Neural progenitor cell (in vitro differentiated cells): ENCODE results near the gene SMPX. TPM values are rescaled to one million over a fixed set of nuclear protein-coding genes. Genes with fewer than 3 reads are reported as not detected.

Experiments used
- DNase-seq: peaks from one replicate; pipeline ENCODE4 v3.0.0-alpha.2; 2016; ENCODE audit warnings: low spot score
- H2AFZ ChIP-seq: fragments of 200-600 bp; sonication (generic); replicated peaks from 2 replicates; pipeline ENCODE4 v1.6.1; 2016; ENCODE audit warnings: antibody characterized with exemption
- H3F3A ChIP-seq: fragments of 200-600 bp; sonication (generic); 2 replicates; pipeline ENCODE4 v1.6.1; 2016; ENCODE audit warnings: antibody characterized with exemption, low read depth
- H3K27ac ChIP-seq: fragments of 200-600 bp; sonication (generic); 2 replicates; pipeline ENCODE4 v1.5.1; 2016; ENCODE audit warnings: mild to moderate bottlenecking
- H3K27me3 ChIP-seq: fragments of 200-600 bp; sonication (generic); 2 replicates; pipeline ENCODE4 v1.6.1; 2016; ENCODE audit warnings: mild to moderate bottlenecking, moderate library complexity
- H3K36me3 ChIP-seq: fragments of 200-600 bp; sonication (generic); 2 replicates; pipeline ENCODE4 v1.5.1; 2016
- H3K4me1 ChIP-seq: fragments of 200-600 bp; sonication (generic); 2 replicates; pipeline ENCODE4 v1.6.1; 2016; ENCODE audit warnings: mixed run types
- H3K4me2 ChIP-seq: fragments of 200-600 bp; sonication (generic); 2 replicates; pipeline ENCODE4 v1.6.1; 2016
- H3K4me3 ChIP-seq: fragments of 200-600 bp; sonication (generic); 2 replicates; pipeline ENCODE4 v1.5.1; 2016
- H3K79me2 ChIP-seq: fragments of 200-600 bp; sonication (generic); 2 replicates; pipeline ENCODE4 v1.6.1; 2016; ENCODE audit warnings: low read depth
- H3K9ac ChIP-seq: fragments of 200-600 bp; sonication (generic); 2 replicates; pipeline ENCODE4 v1.6.1; 2016
- H3K9me3 ChIP-seq: fragments of 200-600 bp; sonication (generic); 2 replicates; pipeline ENCODE4 v1.5.1; 2016; ENCODE audit warnings: low read depth
- H4K20me1 ChIP-seq: fragments of 200-600 bp; sonication (generic); 2 replicates; pipeline ENCODE4 v1.6.1; 2016; ENCODE audit warnings: low read depth
- H3K27ac Mint-ChIP-seq: 3 replicates; pipeline ENCODE4 v1.8.0; 2021; ENCODE audit warnings: mixed read lengths
- H3K27me3 Mint-ChIP-seq: 2 replicates; pipeline ENCODE4 v1.8.0; 2022; ENCODE audit warnings: low read depth, mild to moderate bottlenecking, inconsistent platforms, moderate library complexity, mixed read lengths; ENCODE audit not compliant: insufficient read depth
- H3K36me3 Mint-ChIP-seq: 3 replicates; pipeline ENCODE4 v1.8.0; 2021; ENCODE audit warnings: mixed read lengths
- H3K4me1 Mint-ChIP-seq: 3 replicates; pipeline ENCODE4 v1.8.0; 2021; ENCODE audit warnings: mixed read lengths
- H3K4me3 Mint-ChIP-seq: 3 replicates; pipeline ENCODE4 v1.8.0; 2021; ENCODE audit warnings: mild to moderate bottlenecking, moderate library complexity, mixed read lengths
- H3K9me3 Mint-ChIP-seq: 3 replicates; pipeline ENCODE4 v1.8.0; 2020; ENCODE audit warnings: mixed read lengths
- EZH2 ChIP-seq: fragments of 200-600 bp; sonication (generic); IDR thresholded peaks from 2 replicates; pipeline ENCODE4 v1.6.1; 2017; ENCODE audit warnings: antibody characterized with exemption, mild to moderate bottlenecking, moderate library complexity
- EZH2phosphoT487 ChIP-seq: fragments of 200-600 bp; sonication (generic); IDR thresholded peaks from 2 replicates; pipeline ENCODE4 v1.6.1; 2017; ENCODE audit warnings: antibody characterized with exemption
- total RNA-seq: library from RNA; depleted of rRNA; stranded (reverse); fragments of >200 nt; gene quantifications from 2 replicates; pipeline ENCODE4 v1.2.3, GENCODE V29; 2015; ENCODE audit warnings: low replicate concordance
- TF ChIP-seq, protein P1 (sequence below): fragments of 200-600 bp; sonication (generic); IDR thresholded peaks from 2 replicates; pipeline ENCODE4 v1.5.1; 2017; ENCODE audit warnings: antibody characterized with exemption, mild to moderate bottlenecking

The SMPX gene
- total RNA-seq, 1 donor from 2014 or later: not detected

DNA sequence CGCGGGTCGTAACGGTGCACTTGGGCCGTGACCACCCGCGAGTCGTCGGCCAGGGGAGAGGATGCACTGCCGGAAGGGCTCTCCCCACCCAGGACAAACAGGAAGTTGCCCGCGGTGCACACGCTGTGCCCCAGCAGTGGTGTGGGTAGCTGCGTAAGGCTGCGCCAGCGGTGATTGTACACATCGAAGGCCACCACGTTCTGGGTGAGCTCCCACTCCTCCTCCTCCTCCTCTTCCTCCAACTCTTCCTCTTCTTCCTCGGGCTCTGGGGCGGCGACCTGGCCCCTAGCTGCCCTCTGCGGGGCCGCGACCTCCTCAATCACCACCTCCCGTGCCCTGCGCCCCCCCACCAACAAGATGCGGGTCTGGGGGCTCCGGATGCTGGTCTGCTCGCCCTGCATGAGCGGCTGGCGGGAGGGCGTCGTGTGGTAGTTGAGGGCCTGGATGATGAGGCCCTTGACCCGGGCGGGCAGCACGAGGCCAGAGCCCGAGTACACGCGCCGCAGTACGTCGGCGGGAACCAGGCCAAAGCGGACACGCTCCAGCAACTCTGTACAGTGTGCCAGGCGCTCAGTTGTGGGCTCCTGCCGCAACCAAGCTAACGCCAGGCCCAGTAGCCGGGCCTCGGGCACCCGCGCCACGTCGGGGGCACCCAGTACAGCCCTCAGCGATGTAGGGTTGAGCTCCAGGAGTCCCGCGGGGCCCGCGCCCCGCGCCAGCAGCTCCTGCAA is 101.2 kb downstream of the SMPX start:
- H3K4me1 Mint-ChIP-seq: no peaks in the 10 kb centered on the region
- Histone ChIP-seq H3K4me3 (no peak overlapping the region), H3K4me2 (no peak overlapping the region), H2AFZ (no peak overlapping the region), H3K79me2 (no peaks in the 10 kb centered on the region), H3K9ac (no peak overlapping the region), H3K36me3 (peaks cover 4% of the 10 kb centered on the region), H3F3A (no peaks in the 10 kb centered on the region), H3K27ac (no peak overlapping the region), H4K20me1 (no peaks in the 10 kb centered on the region), H3K9me3 (no peaks in the 10 kb centered on the region), H3K4me1 (no peaks in the 10 kb centered on the region), H3K27me3 (no peaks in the 10 kb centered on the region)
- no peaks in the 10 kb centered on the region for H3K27me3 Mint-ChIP-seq
- peaks cover 8% of the 10 kb centered on the region for H3K36me3 Mint-ChIP-seq
- no peak overlapping the region for H3K27ac Mint-ChIP-seq
- peaks cover 10% of the 10 kb centered on the region for H3K9me3 Mint-ChIP-seq
- DNase-seq: no peak
- TF ChIP-seq EZH2: no peak
- TF ChIP-seq EZH2phosphoT487: no peak
- TF ChIP-seq, protein P1, sequence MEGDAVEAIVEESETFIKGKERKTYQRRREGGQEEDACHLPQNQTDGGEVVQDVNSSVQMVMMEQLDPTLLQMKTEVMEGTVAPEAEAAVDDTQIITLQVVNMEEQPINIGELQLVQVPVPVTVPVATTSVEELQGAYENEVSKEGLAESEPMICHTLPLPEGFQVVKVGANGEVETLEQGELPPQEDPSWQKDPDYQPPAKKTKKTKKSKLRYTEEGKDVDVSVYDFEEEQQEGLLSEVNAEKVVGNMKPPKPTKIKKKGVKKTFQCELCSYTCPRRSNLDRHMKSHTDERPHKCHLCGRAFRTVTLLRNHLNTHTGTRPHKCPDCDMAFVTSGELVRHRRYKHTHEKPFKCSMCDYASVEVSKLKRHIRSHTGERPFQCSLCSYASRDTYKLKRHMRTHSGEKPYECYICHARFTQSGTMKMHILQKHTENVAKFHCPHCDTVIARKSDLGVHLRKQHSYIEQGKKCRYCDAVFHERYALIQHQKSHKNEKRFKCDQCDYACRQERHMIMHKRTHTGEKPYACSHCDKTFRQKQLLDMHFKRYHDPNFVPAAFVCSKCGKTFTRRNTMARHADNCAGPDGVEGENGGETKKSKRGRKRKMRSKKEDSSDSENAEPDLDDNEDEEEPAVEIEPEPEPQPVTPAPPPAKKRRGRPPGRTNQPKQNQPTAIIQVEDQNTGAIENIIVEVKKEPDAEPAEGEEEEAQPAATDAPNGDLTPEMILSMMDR: no peak
- no peak overlapping the region for H3K4me3 Mint-ChIP-seq

Other genes with a start within 250 kb of the SMPX start
- not detected in 2 replicates for gene KLHL34, start 99.8 kb downstream of the SMPX start, total RNA-seq
- 5.2 and 8.4 TPM in 2 replicates for gene MBTPS2, start 81.5 kb upstream of the SMPX start, total RNA-seq
- gene YY2, start 97.9 kb upstream of the SMPX start, total RNA-seq: 0.22 and 0.56 TPM in 2 replicates
- 105 and 142 TPM in 2 replicates for gene SMS, start 182.6 kb upstream of the SMPX start, total RNA-seq